Calu3 (cell line): ENCODE data around the gene PREX1. TPM values are rescaled to one million over a fixed set of nuclear protein-coding genes. Genes with fewer than 3 reads are reported as not detected.
"Not testable (repeated sequence)": the region's sequence is repeated elsewhere in the genome, so short reads cannot be mapped to it uniquely, and the experiment has no call there.

ENCODE experiments used
- BruUV-seq: library from RNA; stranded (reverse); fragments of 400-500 nt; replicated peaks from 2 replicates; lab custom pipeline; 2021; lab: Mats Ljungman, UMichigan
- CTCF ChIA-PET: fragments of 300-600 bp; sonication (Branson Sonifier 250); formaldehyde crosslinking; loops from one replicate; lab custom pipeline; 2022; ENCODE audit warnings: antibody characterized with exemption; lab: Charles Lee
- DNase-seq: peaks from one replicate; pipeline ENCODE4 v3.0.0; 2022
- H3K27ac Mint-ChIP-seq: one replicate; pipeline ENCODE4 v1.8.0; 2022; ENCODE audit warnings: mixed read lengths; ENCODE audit not compliant: unreplicated experiment
- H3K27me3 Mint-ChIP-seq: one replicate; pipeline ENCODE4 v1.8.0; 2022; ENCODE audit warnings: mixed read lengths; ENCODE audit not compliant: unreplicated experiment
- H3K36me3 Mint-ChIP-seq: one replicate; pipeline ENCODE4 v1.8.0; 2022; ENCODE audit warnings: mild to moderate bottlenecking, moderate library complexity, mixed read lengths; ENCODE audit not compliant: insufficient read depth, unreplicated experiment
- H3K4me1 Mint-ChIP-seq: one replicate; pipeline ENCODE4 v1.8.0; 2022; ENCODE audit warnings: mild to moderate bottlenecking, low read depth, mixed read lengths; ENCODE audit not compliant: unreplicated experiment
- H3K4me3 Mint-ChIP-seq: one replicate; pipeline ENCODE4 v1.8.0; 2022; ENCODE audit warnings: mild to moderate bottlenecking, low read depth, moderate library complexity, mixed read lengths; ENCODE audit not compliant: unreplicated experiment
- H3K9me3 Mint-ChIP-seq: one replicate; pipeline ENCODE4 v1.8.0; 2022; ENCODE audit warnings: low read depth, mixed read lengths; ENCODE audit not compliant: unreplicated experiment
- CTCF ChIP-seq: fragments of 200-600 bp; IDR thresholded peaks from one replicate; pipeline ENCODE4 v1.8.0; 2022; ENCODE audit warnings: antibody characterized with exemption; ENCODE audit not compliant: unreplicated experiment
- intact Hi-C: fragments of 100-400 bp; cut with micrococcal nuclease; formaldehyde crosslinking; loops from one replicate; pipeline ENCODE4 v1.10.0; 2022; ENCODE audit not compliant: unreplicated experiment
- total RNA-seq: library from RNA; stranded (reverse); gene quantifications from 2 replicates; pipeline ENCODE4 v1.2.3, GENCODE V29; 2022

PREX1 gene
- total RNA-seq, 1 experiment from 2014 or later: 0.31 TPM

DNA sequence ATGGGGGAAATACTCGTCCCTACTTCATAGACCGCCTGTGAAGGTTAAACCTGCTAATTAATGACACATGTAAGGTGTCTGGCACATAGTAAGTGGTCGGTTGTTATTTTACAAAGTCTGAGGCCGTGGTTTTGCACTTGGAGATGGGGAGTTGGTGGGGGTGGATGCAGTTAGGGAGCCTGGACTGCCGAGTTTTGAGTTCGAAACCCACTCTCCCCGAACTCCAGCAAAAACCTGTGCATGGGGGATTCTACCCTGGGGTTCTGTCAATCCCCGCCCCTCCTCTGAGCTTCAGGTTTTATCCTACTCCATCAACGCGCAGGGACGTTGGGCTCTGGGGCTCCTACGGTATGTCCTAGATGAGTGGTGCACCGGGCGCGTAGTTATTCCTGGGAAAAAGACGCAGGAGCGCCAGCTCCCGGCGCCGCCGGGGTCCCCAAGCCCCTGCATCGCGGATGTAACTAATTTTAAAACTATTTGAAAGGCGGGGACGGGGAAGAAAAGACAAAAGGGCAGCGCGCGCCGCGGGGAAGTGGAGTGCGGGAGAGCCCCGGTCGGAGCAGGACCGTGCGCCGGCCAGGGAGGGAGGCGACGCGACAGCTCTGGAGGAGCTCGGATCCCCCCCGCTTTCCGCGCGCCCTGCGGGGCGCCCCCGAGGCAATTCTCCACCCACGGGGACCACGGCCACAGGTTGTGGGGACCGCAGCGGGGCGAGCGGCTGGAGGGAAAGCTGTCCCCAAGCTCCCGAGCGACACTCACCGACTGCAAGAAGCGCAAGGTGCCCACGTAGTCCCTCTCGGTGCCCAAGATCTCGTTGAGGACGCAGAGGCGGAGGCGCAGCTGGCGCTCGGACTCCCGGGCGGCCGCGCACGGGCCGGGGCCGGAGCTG lies 672 bp downstream of the PREX1 start:
- no peak overlapping the region for H3K27ac Mint-ChIP-seq
- BruUV-seq: no TSS peak
- peaks cover 7% of the 10 kb centered on the region for H3K36me3 Mint-ChIP-seq
- no peak for DNase-seq
- TF ChIP-seq CTCF: no peak
- peaks cover 32% of the 10 kb centered on the region for H3K27me3 Mint-ChIP-seq
- CTCF ChIA-PET: interaction anchor here (1.2 kb wide), 1 partner anchor 170 kb away, joined by 3 read pairs; no protein-coding TSS in a partner anchor
- H3K9me3 Mint-ChIP-seq: no peaks in the 10 kb centered on the region
- H3K4me3 Mint-ChIP-seq: peak overlapping the region; percentile 31
- H3K4me1 Mint-ChIP-seq: peaks cover 13% of the 10 kb centered on the region
- intact Hi-C loops: no loop called here

DNA sequence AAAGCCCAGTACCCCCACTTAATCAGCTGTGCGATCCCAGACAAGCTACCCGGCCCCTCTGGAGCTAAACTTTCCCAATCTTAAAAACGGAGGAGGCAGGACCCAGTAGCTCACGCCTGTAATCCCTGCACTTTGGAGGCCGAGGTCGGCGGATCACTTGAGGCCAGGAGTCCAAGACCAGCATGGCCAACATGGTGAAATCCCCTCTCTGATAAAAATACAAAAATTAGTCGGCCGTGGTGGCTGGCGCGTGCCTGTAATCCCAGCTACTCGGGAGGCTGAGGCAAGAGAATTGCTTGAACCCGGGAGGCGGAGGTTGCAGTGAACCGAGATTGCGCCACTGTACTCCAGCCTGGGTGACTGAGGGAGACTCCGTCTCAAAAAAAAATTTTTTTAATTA lies 1.3 kb downstream of the PREX1 start:
- H3K9me3 Mint-ChIP-seq, intact Hi-C loops, CTCF ChIA-PET, BruUV-seq, DNase-seq, H3K4me1 Mint-ChIP-seq, H3K27ac Mint-ChIP-seq, H3K36me3 Mint-ChIP-seq: not testable (repeated sequence)
- peaks cover 26% of the 10 kb centered on the region for H3K27me3 Mint-ChIP-seq
- H3K4me3 Mint-ChIP-seq: peak overlapping the region; percentile 31

GRCh38 chr20:48826069-48826468 lies 1.7 kb downstream of the PREX1 start:
- peak overlapping the region; percentile 31 for H3K4me3 Mint-ChIP-seq
- CTCF ChIA-PET: no interaction called here

DNA sequence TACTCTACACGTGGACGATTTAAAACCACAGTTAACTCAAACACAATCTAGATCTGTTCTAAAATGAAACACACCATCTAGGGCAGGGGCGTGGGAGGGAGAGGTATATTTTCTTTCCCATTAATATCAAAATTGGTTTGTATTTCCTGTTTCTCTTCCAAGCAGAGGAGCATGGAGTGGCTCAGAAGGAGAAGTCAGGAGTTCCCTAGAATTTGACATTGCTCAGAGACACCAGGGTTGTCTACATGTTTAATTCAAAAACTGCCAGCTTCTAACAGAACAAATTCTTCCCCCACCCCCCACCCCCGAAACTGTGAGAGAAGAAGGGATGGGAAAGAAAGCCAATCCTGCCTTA lies 2.3 kb downstream of the PREX1 start:
- Mint-ChIP-seq H3K9me3 (no peaks in the 10 kb centered on the region), H3K4me1 (no peaks in the 10 kb centered on the region), H3K27me3 (peaks cover 24% of the 10 kb centered on the region), H3K27ac (no peak overlapping the region), H3K36me3 (peaks cover 7% of the 10 kb centered on the region), H3K4me3 (no peak overlapping the region)
- DNase-seq: no peak
- no TSS peak for BruUV-seq
- CTCF ChIA-PET: interaction anchor here (0.8 kb wide), 1 partner anchor 149 kb away, joined by 6 read pairs; no protein-coding TSS in a partner anchor
- intact Hi-C loops: no loop called here
- TF ChIP-seq CTCF: no peak

More at GRCh38 chr20:48826069-48826468, 1.7 kb downstream of the PREX1 start:
- no peak for TF ChIP-seq CTCF
- Mint-ChIP-seq H3K9me3 (no peaks in the 10 kb centered on the region), H3K27me3 (peaks cover 24% of the 10 kb centered on the region), H3K27ac (no peak overlapping the region), H3K36me3 (peaks cover 7% of the 10 kb centered on the region), H3K4me1 (peaks cover 2% of the 10 kb centered on the region)
- BruUV-seq: no TSS peak
- intact Hi-C loops: no loop called here
- DNase-seq: no peak
